RPMI7951 (cell line): Measurements from ENCODE around the gene COPS7B. TPM values are rescaled to one million over a fixed set of nuclear protein-coding genes. Genes with fewer than 3 reads are reported as not detected.

Source experiments
- DNase-seq: peaks from one replicate; pipeline ENCODE4 v3.0.0-alpha.2; 2012; ENCODE audit warnings: low read depth
- total RNA-seq: library from RNA; depleted of rRNA; stranded (reverse); fragments of >200 nt; shearing (Covaris generic); gene quantifications from 2 replicates; pipeline ENCODE4 v1.2.3, GENCODE V29; 2014

The COPS7B gene
- total RNA-seq, 1 experiment from 2014 or later: 22.8 TPM

GRCh38 chr2:231785413-231785812, 832 bp upstream of the COPS7B start:
- no peak for DNase-seq

GRCh38 chr2:231785822-231786176, 446 bp upstream of the COPS7B start:
- no peak for DNase-seq

- DNase-seq: no peak
Measured at GRCh38 chr2:231786917-231787292, 660 bp downstream of the COPS7B start.

GRCh38 chr2:231791107-231791506, 4.9 kb downstream of the COPS7B start:
- no peak for DNase-seq

GRCh38 chr2:231794383-231794782, 8.1 kb downstream of the COPS7B start:
- no peak for DNase-seq

- DNase-seq: peak; percentile 71
Measured at GRCh38 chr2:231795525-231796327, 9.5 kb downstream of the COPS7B start.

GRCh38 chr2:231800493-231801091, 14.3 kb downstream of the COPS7B start:
- DNase-seq: peak; percentile 24

GRCh38 chr2:231803501-231804138, 17.4 kb downstream of the COPS7B start:
- DNase-seq: no peak

- no peak for DNase-seq
Measured at GRCh38 chr2:231807020-231807419, 20.8 kb downstream of the COPS7B start.

GRCh38 chr2:231810905-231811304, 24.7 kb downstream of the COPS7B start:
- DNase-seq: peak; percentile 61

- no peak for DNase-seq
Measured at GRCh38 chr2:231816327-231817026, 30.2 kb downstream of the COPS7B start.

GRCh38 chr2:231819447-231820042, 33.3 kb downstream of the COPS7B start:
- DNase-seq: no peak

- no peak for DNase-seq
Measured at GRCh38 chr2:231820786-231821303, 34.6 kb downstream of the COPS7B start.

- DNase-seq: no peak
Measured at GRCh38 chr2:231821908-231822307, 35.7 kb downstream of the COPS7B start.

- DNase-seq: no peak
Measured at GRCh38 chr2:231853105-231853504, 66.9 kb downstream of the COPS7B start.

GRCh38 chr2:231854616-231855125, 68.4 kb downstream of the COPS7B start:
- no peak for DNase-seq

- DNase-seq: no peak
Measured at GRCh38 chr2:231856959-231857358, 70.7 kb downstream of the COPS7B start.
